HPDE6-E6E7 (cell line): ENCODE data around the gene PPFIA2.
"Not testable (repeated sequence)": the region's sequence is repeated elsewhere in the genome, so short reads cannot be mapped to it uniquely, and the experiment has no call there.

ENCODE experiments used
- DNase-seq: peaks from one replicate; pipeline ENCODE4 v3.0.0; 2011; ENCODE audit warnings: missing footprints; ENCODE audit errors: extremely low spot score

Gene PPFIA2

DNA sequence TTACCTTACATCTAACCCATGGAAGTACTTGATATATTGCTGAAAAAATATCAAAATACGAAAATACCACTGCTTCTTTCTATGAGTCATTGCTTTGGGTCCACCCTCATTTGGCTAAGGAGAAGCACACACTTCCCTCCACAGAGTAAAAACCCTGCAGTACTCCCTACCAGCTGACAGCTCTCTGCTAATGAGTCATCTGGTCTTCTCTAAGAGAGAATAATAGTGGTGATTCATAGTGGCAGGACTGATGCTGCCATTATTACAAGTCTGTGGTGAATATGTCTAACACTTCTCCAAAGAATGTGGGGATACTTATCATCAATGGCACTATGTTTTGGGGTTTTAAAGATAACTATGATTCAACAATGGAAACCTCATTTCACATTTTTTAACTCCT lies 90.7 kb downstream of the PPFIA2 start:
- peak; percentile 88 for DNase-seq

DNA sequence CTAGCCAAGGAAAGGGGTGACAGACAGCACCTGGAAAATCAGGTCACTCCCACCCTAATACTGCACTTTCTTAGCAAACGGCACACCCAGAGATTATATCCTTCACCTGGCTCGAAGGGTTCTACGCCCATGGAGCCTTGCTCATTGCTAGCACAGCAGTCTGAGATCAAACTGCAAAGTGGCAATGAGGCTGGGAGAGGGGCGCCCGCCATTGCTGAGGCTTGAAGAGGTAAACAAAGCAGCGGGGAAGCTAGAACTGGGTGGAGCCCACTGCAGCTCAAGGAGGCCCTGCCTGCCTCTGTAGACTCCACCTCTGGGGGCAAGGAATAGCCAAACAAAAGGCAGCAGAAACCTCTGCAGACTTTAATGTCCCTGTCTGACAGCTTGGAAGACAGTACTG lies 99.8 kb downstream of the PPFIA2 start:
- not testable (repeated sequence) for DNase-seq

DNA sequence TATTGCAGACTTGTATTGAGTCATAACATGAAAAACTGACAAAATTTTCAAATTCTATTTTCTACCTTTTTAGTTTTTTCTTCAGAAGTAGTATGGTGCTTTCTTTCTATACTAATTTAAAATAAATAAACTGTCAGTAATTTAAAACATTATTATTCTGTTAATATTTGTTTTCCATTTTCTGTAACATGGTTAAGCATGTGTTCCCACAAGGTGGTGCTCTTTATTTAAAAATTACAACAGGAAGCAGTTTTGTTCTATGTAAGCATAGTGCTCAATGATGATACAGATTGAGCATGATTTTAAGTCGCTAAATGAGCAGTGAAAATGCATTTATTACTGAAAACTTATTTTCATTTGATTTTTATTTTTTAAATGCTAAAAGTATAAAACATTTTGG lies 114.6 kb downstream of the PPFIA2 start:
- DNase-seq, result no peak

DNA sequence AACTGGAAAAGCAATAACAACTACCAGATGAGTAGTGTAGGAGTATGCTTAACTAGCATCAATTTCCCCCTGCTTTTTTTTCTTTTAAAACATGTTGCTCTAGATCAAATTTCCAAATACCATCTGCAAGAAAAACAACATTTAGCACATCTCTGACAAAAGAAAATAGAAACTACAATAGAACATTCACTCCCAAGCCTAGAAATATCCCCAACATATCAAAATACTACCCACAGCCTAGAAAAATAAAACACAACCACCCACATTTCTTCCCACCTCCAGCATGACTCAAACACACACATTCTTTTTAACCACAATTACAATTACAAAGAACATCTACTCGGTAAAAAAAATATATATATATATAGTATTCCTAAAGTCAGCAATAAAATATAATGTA lies 120.0 kb downstream of the PPFIA2 start:
- no peak for DNase-seq

DNA sequence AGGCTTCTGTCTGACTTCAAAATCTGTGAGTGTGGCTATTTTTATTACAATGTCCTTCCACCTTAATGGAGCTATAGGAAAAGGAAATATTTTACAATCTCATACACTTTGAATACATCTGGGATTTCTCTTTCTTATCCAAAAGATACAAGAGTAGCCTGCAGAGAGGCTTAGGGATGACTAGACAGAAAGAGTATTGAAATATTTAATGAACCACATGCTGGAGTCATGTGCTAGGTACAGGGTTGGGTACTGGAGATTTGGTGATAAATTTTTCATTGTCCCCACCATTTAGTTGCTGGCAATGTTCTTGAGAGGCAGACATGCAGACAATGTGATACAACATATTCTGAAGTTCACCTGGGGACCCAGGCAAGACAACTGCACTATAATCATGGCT lies 126.0 kb downstream of the PPFIA2 start:
- DNase-seq, result no peak

DNA sequence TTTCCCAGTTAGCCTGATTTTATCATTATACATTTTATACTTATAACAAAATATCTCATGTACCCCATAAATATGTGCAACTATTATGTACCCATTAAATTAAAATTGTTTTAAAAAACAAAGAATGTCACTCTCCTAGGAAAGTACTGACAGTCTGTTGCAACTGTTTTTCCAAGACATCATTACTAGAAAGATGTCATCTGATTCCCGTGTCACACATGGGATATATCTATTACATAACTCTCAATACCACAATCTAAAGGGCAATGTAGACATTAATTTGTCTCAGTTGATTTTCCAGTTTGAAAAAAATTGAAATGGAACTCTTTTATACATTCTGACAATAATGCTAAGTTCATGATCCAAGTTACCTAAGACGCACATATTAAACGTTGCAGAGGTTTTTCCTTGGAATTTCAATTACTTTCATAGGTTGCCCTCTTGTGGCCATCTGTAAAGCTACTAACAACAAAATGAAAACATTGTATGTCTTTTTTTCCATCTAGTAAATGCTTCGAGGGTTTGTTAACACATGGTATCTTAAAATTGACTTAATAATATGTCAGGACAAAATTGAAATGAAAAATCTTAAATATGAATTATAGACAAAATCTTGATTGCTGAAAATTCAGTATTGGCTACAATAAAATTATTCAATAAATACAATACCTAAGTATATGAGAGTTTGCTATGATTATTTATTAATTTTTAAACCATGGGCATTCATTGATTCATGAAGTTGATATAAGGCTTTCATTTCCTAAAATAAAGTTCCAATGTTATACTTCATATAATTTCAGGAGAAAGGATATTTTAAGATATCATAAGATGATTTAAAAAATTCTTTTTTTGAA lies 131.6 kb downstream of the PPFIA2 start:
- no peak for DNase-seq

DNA sequence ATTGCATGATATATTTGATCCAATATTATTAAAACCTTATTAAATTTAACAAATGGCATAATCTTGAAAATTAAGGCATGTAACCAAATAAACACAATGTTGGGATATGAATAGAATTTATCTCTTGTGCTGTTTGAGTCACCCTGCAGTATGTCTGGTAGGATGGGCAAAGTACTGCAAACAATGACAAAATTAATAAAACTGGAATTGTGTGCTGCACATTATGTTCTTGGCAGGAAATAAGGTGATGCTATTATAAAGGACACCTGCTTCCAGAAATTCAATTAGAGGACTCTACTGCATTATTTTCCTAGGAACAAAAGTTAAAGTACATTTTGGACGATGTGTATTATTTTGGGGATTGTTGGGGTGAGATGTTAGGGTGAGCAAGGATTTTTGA lies 132.7 kb downstream of the PPFIA2 start:
- no peak for DNase-seq

DNA sequence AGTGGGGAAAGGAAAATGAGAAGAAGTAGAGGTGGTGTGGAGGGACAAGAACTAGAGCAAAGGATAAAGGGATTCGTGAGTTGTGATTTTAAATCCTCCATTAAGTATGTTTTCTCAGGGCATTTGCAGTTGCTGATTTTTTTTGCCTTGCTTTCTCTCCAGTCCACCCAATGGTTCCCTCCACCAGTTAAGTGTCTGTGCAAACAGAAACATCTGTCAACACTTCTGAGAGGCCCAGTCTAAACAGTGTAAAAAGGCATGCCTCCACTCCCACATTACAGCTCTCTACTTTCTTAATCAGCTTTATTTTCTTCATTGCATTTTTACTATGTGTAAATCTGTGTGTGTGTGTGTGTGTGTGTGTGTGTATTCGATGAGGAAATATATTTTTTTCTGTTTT lies 141.2 kb downstream of the PPFIA2 start:
- DNase-seq, result no peak

DNA sequence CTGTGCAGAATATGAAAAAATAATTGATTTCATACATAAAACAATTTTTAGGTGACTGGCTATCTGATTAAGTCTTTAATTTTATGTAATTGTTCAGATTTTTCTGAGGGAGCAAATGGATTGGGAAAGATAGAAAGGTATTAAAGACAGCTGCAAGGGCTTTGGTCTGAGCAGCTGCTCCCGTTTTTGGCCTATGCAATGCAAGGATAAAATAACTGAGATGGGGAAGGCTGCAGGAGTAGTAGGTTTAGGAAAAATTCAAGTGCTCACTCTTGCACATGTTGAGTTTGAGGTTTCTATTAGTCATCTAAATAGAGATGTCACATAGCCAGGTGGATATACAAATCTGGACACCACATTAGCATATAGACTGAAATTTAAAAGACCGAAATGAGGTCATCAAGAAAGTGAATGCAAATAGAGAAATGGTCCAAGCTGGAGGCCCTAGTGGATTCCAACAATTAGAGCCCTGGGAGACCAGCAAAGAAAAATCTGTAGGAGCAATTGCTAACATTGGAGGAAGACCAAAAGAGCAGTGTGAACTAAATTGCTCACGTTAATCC lies 144.0 kb downstream of the PPFIA2 start:
- DNase-seq, result no peak

DNA sequence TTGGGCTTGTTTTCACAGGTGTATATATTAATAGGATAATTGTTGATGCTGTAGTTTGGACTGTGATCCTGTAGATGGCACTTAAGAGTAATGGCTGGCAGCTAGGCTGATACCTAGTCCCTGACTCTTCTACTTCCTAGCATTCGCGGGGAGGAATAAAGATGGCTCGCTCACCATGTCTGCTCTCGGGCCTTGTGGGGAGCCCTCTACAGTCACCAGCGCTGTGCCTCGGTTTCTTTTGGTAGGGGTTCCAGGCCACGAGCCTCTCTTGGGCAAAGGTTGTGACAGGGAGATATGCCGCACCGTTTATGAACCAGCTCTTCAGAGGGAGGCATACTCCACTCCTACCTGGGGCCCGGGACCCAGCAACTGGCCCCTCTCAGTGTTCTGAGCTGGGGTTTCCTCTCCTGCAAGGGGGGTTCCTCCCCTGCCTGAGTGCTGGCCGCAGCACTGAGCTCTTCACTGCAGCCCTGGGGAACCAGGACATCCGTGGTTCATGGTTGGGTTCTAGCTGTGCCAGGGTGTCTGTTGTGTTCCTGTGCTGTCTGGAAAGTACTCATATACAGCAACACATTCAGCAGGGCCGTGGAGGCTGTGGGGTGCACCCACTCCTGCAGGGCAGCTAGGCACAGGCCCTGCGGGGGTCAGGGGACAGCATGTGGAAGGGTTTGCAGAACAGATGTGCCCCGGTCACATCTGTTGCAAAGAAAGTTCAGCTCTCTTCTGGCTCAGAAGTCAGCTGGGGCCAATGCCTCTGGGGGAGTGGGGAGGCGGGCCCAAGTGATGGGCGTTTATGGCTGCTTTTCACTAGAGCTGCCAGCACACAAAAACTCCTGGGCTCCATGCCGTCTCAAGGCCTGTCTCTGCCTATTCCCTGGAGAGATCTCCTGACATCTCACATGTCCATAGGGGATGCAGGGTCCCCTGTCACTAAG lies 147.9 kb downstream of the PPFIA2 start:
- DNase-seq, result no peak

DNA sequence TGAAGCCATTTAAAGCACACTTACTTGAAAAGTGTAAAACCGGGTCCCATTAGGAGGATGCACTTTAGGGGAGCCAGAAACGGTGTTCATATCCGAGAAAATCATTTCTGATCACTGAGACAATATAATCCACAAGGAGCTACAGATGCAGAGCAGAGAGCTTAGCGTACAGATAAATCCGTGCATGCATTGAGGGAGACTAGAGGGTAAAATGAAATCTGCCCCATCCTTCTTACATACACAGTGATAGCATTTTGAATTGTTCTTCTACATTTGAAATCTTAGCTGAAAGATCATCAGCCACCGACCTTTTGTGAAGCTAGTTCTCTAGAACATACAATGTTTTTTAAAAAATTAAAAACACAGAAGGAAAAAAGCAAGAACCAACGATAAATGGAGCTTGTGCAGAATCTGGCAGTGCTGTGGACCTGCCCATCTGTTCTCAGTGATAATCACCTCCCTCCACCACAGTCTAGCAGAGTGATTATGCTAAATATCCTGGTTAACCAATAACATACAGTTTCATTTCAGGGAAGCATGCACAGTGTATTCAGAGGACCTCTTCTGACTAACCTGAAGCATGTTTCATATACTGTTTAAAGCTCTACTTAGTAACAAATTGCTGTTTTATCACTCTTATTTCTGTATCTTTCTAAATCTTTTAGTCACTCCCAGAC lies 161.1 kb downstream of the PPFIA2 start:
- no peak for DNase-seq

DNA sequence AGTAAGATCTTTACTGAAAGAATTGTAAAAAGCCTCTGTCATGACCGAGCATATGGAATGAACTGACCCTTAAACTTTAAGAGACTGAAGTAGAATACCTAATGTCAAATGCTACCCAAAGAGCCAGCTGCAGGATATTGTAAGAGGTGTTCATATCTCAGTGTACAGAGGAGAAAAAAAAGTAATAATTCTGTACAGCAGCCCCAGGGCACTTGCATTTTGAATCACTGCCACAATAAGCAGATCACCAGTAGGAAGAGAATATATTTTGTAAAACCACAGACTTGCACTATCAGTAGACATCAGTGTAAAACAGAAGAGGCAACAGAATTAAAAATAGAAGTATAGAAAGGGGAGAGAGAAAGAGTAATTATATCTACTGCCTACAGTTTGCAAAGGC lies 162.6 kb downstream of the PPFIA2 start:
- DNase-seq, result no peak

DNA sequence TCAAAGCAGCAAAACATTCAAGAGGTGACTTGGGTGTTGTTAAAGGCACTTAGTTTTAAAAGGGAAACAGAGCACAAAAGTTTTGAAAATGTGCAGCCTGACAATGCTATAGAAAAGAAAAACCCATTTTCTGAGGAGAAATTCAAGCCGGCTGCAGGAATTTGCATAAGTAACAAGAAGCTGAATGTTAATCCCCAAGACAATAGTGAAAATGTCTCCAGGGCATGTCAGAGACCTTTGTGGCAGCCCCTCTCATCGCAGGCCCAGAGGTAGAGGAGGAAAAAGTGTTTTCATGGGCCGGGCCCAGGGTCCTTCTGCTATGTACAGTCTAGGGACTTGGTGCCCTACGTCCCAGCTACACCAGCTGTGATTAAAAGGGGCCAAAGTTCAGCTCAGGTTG lies 167.9 kb downstream of the PPFIA2 start:
- no peak for DNase-seq

DNA sequence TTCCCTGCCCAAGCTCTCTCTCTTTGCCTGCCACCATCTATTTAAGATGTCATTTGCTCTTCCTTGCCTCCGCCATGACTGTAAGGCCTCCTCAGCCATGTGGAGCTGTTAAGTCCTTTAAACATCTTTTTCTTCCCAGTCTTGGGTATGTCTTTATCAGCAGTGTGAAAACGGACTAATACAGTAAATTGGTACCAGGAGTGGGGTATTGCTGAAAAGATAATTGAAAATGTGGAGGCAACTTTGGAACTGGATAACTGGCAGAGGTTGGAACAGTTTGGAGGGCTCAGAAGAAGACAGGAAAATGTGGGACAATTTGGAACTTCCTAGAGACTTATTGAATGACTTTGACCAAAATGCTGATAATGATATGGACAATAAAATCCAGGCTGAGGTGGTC lies 168.4 kb downstream of the PPFIA2 start:
- not testable (repeated sequence) for DNase-seq

DNA sequence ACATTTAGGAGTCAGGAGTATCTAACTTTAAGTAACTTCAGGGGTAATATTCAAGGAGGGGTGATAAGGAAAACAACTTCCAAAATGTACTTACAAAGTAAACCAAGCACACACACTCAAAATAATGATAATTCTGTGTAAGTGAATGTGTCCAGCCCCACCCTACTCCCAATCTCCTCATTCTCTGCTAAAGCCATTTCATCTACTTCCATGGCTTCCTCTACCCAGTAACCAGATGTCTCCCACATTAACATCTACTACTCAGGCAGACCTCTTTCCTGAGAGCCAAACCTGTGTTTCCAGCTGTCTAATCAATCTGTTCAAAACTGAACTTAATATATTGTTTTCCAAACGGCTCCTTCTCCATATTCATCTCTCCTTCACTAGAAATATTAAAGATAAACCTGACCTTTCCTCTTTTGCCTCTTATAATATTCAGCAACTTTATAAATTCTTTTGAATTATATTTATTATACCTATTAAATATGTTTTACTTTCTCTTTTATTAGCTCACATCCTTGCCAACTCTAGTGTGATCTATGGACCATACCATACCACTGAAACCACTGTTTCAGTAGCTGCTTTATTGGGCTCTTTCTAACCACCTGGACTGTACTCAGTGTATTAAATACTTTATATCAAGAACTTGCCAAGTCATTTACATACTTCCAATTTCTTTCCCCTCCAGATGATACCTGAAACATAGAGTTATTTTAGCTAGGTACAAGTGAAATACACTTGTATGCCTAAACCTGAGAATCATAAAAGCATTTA lies 170.7 kb downstream of the PPFIA2 start:
- DNase-seq, result no peak

DNA sequence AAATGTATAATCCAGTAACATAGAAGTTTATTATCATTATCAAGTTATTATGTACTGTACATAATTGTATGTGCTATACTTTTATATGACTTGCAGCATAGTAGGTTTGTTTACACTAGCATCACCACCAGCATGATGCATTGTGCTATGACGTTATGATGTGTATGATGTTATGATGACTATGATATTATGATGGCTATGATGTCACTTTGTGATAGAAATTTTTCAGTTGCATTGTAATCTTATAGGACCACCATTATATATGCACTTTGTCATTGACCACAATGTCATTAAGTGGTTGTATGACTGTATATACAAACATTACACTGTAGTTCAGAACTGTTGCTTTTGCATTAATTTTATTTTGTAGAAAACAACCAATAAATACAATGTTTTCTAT lies 173.4 kb downstream of the PPFIA2 start:
- no peak for DNase-seq

DNA sequence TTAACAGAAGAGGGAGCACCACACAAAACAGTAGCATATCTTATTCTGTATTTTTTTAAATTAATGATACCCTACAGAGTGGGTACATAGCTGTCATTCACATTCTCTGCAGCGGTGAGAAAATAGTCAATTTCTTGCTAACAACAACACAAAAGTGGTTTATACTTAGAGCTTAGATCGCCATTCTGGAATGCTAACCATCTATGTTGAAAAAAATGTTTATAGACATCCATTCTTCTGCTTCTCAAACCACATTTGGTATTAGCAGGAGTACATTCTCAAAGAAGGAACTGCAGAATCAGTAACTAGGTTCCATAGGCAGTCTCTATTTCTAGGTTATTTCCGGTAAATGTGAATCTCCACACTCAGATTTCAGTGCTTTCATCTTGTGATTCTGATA lies 185.9 kb downstream of the PPFIA2 start:
- DNase-seq, result no peak

DNA sequence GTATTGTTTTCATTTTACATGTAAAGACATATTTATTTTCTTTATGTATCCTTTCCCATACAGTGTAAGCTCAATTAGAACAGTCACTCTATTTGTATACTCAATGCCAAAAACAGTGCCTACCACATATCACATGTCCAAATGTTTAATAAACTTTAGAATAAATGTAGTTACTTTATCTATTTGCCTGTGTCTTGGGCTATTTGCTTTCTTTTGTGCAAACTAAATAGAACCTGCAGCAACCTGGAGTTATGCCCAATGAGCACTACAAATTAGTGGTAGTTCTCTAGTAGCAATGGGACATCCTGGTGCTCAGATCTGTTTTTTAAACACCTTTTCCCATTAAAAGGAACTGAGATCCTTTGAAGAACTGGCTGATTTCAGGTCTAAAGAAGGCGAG lies 186.7 kb downstream of the PPFIA2 start:
- no peak for DNase-seq

DNA sequence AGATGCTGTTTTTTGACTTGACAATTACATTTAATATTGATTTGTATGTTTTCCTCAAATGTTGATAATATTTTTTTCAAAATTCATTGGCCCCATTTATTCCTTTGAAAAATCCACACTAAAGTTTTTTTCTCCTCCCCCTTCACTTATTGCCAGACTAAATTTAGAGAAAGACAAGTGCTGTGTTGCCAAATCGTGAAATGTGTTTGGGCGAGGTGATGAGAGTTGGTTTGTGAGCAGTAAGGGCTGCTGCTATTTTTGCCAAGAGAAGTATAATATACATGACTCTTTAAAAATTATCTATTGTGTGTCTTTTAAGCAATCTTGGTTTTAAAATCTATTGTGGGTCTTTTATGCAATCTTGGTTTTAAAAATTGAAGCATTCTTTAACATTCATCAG lies 188.9 kb downstream of the PPFIA2 start:
- DNase-seq, result no peak

DNA sequence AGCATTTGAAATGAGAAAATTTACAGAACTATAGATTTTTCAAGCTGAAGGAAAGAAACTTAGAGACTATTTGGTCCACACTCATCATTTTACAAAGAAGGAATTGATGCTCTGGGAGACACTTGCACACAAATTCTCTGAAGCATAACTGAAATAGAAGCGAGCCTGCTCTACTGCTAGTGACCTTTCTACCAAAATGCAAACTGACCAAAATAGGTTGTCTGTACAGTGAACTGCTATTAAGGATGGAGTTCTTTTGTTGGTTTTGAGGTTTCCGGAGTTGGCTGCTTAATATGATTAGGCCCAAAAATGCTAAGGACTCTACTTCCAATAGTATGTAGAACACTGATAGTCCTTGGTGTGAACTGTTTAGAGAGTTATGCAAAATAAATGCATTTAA lies 194.9 kb downstream of the PPFIA2 start:
- DNase-seq, result no peak

DNA sequence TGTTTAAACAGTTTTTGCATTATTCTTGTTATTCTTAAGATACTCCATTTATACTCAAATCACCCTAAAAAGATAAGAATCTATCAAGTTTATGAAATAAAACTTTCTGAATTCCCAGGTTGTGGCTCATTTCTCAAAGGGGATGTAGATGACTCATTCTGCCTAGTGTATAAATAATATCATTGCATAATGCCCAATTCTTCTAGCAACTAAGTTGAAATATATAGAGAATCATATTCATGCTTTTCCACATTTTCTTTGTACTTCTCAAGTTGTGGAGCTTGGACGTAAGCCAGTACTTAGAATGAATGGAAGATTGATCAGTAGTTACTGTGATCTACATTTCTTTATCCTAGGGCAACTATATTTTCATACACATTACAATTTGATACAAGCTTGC lies 201.1 kb downstream of the PPFIA2 start:
- no peak for DNase-seq
